VCaP (cell line): ENCODE results near the gene TRIM36.
A peak's percentile ranks its signal among the peaks of the same experiment; 100 is the strongest.

Experiments
- H3K27ac ChIP-seq: fragments of 450-650 bp; 2 replicates; pipeline ENCODE4 v1.5.1; 2017
- TF ChIP-seq, protein P1 (sequence below): fragments of 450-650 bp; conservative IDR thresholded peaks from 2 replicates; pipeline ENCODE4 v1.5.1; 2017; ENCODE audit warnings: mild to moderate bottlenecking, moderate library complexity

The TRIM36 gene

DNA sequence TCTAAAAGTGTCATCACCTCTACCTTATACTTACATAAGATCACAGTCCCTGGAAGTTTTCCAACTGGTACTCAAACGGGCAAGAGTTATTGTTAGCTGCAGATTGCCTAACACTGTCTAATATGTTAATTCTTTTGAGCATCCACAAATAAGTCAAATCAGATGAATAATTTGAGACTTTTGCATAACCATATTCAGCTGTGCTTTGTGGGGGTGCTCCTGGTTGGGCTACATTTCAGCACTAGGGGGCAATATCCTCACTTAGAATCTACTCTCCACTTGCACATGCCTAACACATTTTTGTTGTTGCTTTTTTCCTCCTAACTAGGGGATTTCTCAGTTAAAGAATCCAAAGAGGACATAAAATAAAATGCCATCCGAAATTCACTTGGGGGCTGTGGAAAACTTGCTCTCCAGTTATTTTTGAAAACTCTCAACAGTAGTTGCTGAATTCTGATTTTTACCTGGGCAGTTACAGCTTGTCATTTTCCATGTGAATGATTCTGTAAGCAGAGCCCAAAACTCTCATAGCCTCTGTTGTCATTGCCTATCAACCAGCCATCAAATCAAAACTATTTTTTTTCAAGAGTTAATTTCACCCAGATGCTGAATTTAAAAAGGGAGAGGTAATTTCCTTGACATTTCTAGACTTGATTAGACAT lies 71.5 kb downstream of the TRIM36 start:
- TF ChIP-seq, protein P1, sequence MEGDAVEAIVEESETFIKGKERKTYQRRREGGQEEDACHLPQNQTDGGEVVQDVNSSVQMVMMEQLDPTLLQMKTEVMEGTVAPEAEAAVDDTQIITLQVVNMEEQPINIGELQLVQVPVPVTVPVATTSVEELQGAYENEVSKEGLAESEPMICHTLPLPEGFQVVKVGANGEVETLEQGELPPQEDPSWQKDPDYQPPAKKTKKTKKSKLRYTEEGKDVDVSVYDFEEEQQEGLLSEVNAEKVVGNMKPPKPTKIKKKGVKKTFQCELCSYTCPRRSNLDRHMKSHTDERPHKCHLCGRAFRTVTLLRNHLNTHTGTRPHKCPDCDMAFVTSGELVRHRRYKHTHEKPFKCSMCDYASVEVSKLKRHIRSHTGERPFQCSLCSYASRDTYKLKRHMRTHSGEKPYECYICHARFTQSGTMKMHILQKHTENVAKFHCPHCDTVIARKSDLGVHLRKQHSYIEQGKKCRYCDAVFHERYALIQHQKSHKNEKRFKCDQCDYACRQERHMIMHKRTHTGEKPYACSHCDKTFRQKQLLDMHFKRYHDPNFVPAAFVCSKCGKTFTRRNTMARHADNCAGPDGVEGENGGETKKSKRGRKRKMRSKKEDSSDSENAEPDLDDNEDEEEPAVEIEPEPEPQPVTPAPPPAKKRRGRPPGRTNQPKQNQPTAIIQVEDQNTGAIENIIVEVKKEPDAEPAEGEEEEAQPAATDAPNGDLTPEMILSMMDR, result peak; percentile 80
- H3K27ac ChIP-seq, result no peak overlapping the region

DNA sequence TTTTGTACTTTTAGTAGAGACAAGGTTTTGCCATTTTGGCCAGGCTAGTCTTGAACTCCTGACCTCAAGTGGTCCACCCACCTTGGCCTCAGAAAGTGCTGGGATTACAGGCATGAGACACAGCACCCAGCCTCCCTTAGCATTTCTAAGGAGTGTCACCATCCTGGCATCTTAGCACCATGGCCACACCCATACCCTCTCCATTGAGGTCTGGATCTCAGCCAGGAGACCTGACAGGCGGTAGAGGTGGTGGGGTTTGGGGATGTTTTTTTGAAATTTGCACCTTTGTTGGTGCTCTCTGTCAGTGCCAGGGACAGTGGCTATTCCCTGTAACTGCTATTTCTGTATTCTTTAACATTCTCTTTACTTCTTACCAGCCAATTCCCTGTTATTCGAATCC lies 72.5 kb downstream of the TRIM36 start:
- TF ChIP-seq, protein P1, result no peak
- no peak overlapping the region for H3K27ac ChIP-seq

DNA sequence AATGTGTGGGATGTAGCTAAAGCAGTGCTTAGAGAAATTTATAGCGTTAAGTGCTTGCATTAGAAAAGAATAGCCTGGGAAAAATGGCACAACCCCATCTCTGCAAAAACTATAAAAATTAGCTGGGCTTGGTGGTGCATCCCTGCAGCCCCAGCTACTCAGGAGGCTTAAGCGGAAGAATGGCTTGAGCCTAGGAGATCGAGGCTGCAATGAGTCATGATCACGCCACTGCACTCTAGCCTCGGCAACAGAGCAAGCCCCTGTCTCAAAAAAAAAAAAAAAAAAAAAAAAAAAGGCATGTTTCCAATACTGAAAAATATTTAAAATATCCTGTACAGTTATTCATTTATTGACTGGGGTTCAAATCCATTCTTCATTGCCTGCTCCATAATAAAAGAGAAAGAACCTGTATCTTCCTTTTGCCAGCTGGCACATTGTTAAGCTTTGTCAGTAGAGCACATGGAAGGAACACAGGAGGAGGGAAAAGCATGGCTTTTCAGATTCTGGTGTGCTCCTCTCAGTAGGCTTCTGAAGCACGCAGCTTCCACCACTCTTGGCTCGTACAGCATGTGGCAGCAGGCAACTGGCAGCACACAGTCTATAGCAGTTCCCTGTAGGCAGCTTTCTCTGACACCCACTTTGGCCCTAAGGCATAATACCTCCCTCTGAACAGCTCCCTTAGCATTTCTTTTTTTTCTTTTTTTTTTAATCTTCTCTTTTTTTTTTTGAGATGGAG lies 73.5 kb downstream of the TRIM36 start:
- H3K27ac ChIP-seq, result no peak overlapping the region
- TF ChIP-seq, protein P1, result no peak

DNA sequence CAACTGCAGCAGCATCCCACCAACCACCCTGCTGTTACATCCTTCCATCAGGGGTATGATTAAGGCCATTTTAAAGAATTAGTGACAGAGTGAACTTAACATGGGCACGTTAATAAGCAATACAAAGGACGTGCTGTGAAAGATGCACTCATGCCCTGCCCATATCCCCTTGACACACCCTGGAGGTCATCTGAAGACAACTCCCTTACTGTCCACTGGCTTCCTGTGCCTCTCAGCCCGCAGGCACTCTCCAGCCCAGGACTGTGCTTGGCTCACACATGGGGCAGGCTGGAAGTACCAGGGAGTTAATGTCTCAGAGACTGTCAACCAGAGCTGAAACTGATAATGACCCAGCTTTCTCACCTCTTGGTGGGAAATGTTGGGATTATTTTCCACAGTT lies 81.8 kb downstream of the TRIM36 start:
- TF ChIP-seq, protein P1, result no peak
- no peak overlapping the region for H3K27ac ChIP-seq

DNA sequence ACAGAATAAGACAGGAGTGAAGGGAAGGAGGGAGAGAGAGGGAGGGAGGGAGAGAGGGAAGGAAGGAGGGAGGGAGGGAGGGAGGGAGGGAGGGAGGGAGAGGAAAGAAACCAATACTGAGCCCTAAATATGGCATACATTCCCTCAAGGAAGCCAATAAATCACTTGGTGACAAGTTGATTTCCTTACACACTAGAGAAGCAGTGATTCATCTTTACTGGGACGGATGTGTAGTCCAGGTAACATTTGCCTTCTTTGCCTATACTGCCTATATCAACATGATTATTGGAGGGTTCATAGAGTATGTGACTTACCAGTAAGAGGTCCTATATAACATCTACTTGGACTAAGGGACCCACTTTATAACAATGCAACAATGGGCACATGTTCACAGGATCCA lies 83.2 kb downstream of the TRIM36 start:
- H3K27ac ChIP-seq, result no peak overlapping the region
- TF ChIP-seq, protein P1, result no peak

DNA sequence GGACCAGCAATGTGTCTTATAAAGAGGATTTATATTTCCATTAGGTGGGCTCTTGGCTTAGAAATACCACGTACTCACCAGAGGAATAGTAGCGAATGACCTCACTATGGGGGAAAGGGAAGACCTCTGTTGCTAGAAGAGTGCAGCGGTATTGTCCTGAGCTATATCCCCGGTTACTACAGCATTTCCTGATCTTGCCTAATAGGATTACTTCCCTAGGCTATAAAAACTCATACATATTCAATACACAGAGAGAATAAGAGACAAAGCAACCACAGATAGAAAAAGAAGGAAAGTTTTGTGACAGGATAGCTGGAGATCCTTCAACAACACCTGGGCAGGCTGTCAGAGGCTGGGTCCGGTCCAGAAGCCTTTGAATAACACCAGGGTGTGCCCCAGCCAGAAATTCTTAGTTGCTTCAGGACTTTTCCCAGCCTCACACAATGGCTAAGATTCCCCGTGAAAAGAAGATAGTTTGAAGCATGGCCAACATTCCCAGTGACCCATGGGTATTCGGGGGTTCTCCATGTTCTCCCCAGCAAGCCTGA lies 85.4 kb downstream of the TRIM36 start:
- TF ChIP-seq, protein P1, result no peak
- H3K27ac ChIP-seq, result no peak overlapping the region

DNA sequence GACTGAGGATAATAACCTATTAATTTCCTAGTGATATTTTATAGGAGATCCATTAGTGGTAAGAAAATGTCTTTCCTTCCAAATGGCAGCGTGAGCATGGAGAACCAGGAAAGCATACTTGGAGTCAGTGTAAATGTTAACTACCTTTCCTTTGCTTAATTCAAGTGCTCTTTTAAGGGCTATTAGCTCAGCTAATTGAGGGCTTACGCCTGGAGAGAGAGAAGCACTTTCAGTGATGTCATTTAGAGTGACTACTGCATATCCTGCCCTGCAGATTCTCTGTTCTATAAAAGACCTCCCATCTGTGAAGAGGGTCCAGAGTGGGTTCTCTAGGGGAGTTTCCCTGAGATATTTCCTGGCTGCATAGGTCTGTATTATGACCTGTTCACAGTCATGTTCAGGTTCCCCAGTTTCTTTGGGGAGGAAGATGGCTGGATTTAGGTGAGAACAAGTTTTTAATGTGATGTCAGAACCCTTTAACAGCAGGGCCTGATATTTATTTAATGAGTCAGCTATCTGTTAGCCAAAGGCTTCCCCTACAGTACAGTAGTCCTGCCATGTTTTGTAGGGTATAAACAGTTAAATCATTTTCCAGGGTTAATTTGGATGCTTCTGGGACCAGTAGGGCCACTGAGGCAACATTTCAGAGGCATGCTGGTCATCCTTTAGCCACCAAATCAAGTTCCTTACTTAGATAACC lies 89.6 kb downstream of the TRIM36 start:
- TF ChIP-seq, protein P1, result no peak
- no peak overlapping the region for H3K27ac ChIP-seq
